ENCODE results near the gene KIF25. TPM values are rescaled to one million over a fixed set of nuclear protein-coding genes. Genes with fewer than 3 reads are reported as not detected.

KIF25 gene, protein sequence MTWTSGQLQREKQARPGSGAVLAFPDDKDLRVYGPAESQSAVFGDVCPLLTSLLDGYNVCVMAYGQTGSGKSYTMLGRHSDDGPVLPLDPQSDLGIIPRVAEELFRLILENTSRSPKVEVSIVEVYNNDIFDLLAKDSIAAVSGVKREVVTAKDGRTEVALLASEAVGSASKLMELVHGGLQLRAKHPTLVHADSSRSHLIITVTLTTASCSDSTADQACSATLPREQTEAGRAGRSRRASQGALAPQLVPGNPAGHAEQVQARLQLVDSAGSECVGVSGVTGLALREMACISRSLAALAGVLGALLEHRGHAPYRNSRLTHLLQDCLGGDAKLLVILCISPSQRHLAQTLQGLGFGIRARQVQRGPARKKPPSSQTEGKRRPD
- total RNA-seq, result under 1 TPM in 1 of 2 donors, not detected in 1; 0.72 TPM
- under 1 TPM in 1 of 2 donors, not detected in 1; 0.79 TPM for polyA plus RNA-seq
- long read RNA-seq, donor 1, result 0 reads
- long read RNA-seq, donor 2, result 0 reads

DNA sequence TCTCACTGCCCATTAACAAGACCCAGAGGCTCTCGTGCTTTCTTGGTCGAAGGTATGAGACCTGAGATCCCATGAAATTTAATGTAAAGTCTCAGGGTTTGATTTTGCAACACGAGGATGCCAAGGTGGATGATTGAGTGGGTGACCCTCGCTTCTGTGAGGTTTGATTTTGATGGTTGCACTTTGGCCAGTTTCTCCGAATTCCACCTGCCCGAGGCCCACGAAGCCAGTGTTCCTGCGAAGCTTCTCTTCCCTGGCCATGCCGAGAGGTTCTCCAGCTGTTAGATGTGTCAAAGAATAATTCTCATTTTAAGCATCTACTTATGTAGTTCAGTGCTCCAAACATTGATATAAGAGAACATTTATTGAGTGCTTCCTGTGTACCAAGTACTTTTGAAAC lies at the start of gene KIF25:
TSS of gene KIF25 (plus strand) at position 30 of the 400 bp plus-strand sequence. CDS start 31,915 bp downstream, outside the sequence.
- H3K27ac ChIP-seq (ENCODE audit: low read depth in 1 of 2, low read length in 2 of 2), result no peak within 1 kb of the TSS
- WGBS, 2 donors, result 66 to 81% methylated on average over 9 of the region's 9 CpGs
- H3K36me3 ChIP-seq (ENCODE audit: control insufficient read depth in 1 of 2, insufficient read depth in 2 of 2, low read length in 1 of 2), result no peaks in the 10 kb centered on the region
- H3K4me1 ChIP-seq (ENCODE audit: control insufficient read depth in 1 of 2, insufficient read depth in 2 of 2, low read length in 2 of 2), result no peaks in the 10 kb centered on the region
- no peak within 1 kb of the TSS for H3K4me3 ChIP-seq (ENCODE audit: low read length in 2 of 2)
- ATAC-seq (ENCODE audit: low FRiP score) (no peak), DNase-seq (no peak)
- H3K9me3 ChIP-seq (ENCODE audit: control insufficient read depth, low read length), result no peaks in the 10 kb centered on the region
- H3K27me3 ChIP-seq (ENCODE audit: control insufficient read depth in 1 of 2, insufficient read depth in 2 of 2, low read length in 1 of 2), result no peaks in the 10 kb centered on the region
- intact Hi-C loops (cut with DNase I), result no loop called here

DNA sequence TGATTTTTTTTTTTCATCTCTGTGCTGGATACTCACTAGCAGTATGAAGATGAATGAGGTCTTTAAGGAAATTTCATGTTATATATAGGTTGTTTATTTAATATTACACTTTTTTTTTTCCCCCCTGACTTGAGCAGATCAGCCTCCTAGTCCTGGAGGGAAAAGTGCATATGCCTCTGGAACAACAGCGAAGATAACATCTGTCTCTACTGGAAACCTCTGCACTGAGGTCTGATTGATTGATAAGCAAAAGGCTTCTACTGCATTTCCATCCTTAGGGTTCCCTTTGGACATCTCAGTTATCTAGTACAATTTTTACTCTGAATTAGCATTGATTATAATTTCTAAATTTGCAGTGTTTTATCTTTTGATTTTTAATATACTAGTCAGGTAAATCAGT lies 49.8 kb upstream of the KIF25 start:
- Histone ChIP-seq H3K27me3 (ENCODE audit: control insufficient read depth in 1 of 2, insufficient read depth in 2 of 2, low read length in 1 of 2) (no peaks in the 10 kb centered on the region), H3K36me3 (ENCODE audit: control insufficient read depth in 1 of 2, insufficient read depth in 2 of 2, low read length in 1 of 2) (peaks cover 0 to 19% of the 10 kb centered on the region in 2 donors), H3K27ac (ENCODE audit: low read depth in 1 of 2, low read length in 2 of 2) (no peak overlapping the region), H3K9me3 (ENCODE audit: control insufficient read depth, low read length) (no peaks in the 10 kb centered on the region), H3K4me1 (ENCODE audit: control insufficient read depth in 1 of 2, insufficient read depth in 2 of 2, low read length in 2 of 2) (no peaks in the 10 kb centered on the region), H3K4me3 (ENCODE audit: low read length in 2 of 2) (no peak overlapping the region)
- intact Hi-C loops (cut with DNase I), result no loop called here
- DNase-seq, result no peak
- no peak for ATAC-seq (ENCODE audit: low FRiP score)
- 93% methylated on average over 1 of the region's 1 CpG for WGBS, 2 donors

DNA sequence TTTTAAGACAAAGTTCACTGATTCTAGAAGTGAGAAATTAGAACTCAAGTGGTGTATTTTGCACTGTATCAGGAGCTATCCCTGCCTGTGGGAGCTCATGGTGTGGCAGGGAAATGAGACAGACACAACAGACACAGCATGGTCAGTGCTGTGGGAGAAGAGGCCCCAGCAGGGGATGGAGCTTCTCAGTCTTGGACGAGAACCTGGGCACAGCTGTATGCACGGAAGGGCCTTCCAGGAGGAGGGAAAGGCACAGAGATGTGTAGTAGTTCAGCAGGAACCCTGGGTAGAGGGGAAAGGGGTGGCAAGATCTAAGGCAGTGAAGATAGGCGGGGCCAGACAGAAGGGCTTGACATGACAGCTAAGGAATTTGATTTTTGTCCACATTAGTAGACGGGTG lies 48.8 kb upstream of the KIF25 start:
- peaks cover 0 to 15% of the 10 kb centered on the region in 2 donors for H3K36me3 ChIP-seq (ENCODE audit: control insufficient read depth in 1 of 2, insufficient read depth in 2 of 2, low read length in 1 of 2)
- ATAC-seq (ENCODE audit: low FRiP score), result no peak

DNA sequence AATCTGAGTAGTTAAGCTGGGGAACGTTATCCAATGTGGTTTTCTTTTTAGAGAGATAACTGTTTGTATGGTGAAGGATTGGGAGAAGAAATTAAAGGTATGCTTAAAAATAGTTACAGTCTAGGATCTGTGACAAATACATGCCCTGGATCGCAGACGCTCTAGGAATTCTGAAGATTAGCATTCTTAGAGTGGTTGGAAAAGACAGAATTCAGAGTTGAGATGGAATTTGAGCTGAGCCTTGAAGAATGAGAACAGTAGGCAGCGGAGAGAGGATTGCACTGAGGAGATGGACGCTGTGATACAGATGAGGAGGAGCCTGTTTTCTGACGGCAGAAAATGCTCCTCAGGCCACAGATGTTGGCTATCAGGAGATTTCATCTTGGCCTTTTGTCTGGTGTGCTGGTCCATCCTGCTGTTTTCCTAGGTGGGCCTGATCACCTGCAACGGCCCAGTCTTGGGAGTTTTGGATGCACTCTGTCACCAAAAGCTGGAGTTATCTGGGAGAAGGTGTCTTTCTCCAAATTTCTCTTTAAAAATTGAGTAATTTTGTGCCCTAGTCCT lies 48.3 kb upstream of the KIF25 start:
- H3K4me3 ChIP-seq (ENCODE audit: low read length in 2 of 2), result no peak overlapping the region
- H3K27me3 ChIP-seq (ENCODE audit: control insufficient read depth in 1 of 2, insufficient read depth in 2 of 2, low read length in 1 of 2), result no peaks in the 10 kb centered on the region
- H3K27ac ChIP-seq (ENCODE audit: low read depth in 1 of 2, low read length in 2 of 2), result no peak overlapping the region
- intact Hi-C loops (cut with DNase I), result no loop called here
- DNase-seq (no peak), ATAC-seq (ENCODE audit: low FRiP score) (no peak)
- H3K4me1 ChIP-seq (ENCODE audit: control insufficient read depth in 1 of 2, insufficient read depth in 2 of 2, low read length in 2 of 2), result no peaks in the 10 kb centered on the region
- WGBS, 2 donors, result 72 to 76% methylated on average over 7 of the region's 7 CpGs
- peaks cover 0 to 15% of the 10 kb centered on the region in 2 donors for H3K36me3 ChIP-seq (ENCODE audit: control insufficient read depth in 1 of 2, insufficient read depth in 2 of 2, low read length in 1 of 2)
- no peaks in the 10 kb centered on the region for H3K9me3 ChIP-seq (ENCODE audit: control insufficient read depth, low read length)

More for the DNA sequence above, 48.8 kb upstream of the KIF25 start:
- intact Hi-C loops (cut with DNase I), result no loop called here
- no peak overlapping the region for H3K27ac ChIP-seq (ENCODE audit: low read depth in 1 of 2, low read length in 2 of 2)
- no peak overlapping the region for H3K4me3 ChIP-seq (ENCODE audit: low read length in 2 of 2)
- WGBS, 2 donors, result 77 to 78% methylated on average over 4 of the region's 4 CpGs
- no peaks in the 10 kb centered on the region for H3K27me3 ChIP-seq (ENCODE audit: control insufficient read depth in 1 of 2, insufficient read depth in 2 of 2, low read length in 1 of 2)
- no peaks in the 10 kb centered on the region for H3K4me1 ChIP-seq (ENCODE audit: control insufficient read depth in 1 of 2, insufficient read depth in 2 of 2, low read length in 2 of 2)
- no peak for DNase-seq
- H3K9me3 ChIP-seq (ENCODE audit: control insufficient read depth, low read length), result no peaks in the 10 kb centered on the region

DNA sequence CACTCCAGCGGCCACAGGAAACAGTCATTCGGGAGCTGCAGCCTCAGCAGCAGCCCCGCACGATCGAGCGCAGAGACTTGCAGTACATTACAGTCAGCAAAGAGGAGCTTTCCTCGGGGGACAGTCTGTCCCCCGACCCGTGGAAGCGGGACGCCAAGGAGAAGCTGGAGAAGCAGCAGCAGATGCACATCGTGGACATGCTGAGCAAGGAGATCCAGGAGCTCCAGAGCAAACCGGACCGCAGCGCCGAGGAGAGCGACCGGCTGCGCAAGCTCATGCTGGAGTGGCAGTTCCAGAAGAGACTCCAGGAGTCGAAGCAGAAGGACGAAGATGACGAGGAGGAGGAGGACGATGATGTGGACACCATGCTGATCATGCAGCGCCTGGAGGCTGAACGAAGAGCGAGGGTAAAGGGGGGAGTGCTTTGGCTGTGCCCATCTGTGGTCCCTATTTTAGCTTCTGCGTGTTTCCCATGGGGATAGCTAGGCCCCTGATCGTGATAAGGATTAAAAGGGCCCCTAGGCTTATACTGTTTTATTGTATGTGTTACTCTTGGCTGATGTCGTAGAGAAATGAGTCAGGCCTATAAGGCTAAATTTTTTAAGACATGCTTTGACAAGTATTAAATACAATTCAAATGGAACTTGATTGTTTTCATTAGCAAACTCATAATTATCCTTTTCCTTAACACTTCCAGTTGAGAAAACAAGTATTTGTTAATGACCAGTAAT lies 45.5 kb upstream of the KIF25 start:
- DNase-seq (no peak), ATAC-seq (ENCODE audit: low FRiP score) (no peak)
- Histone ChIP-seq H3K9me3 (ENCODE audit: control insufficient read depth, low read length) (no peaks in the 10 kb centered on the region), H3K27ac (ENCODE audit: low read depth in 1 of 2, low read length in 2 of 2) (no peak overlapping the region), H3K4me1 (ENCODE audit: control insufficient read depth in 1 of 2, insufficient read depth in 2 of 2, low read length in 2 of 2) (no peaks in the 10 kb centered on the region), H3K4me3 (ENCODE audit: low read length in 2 of 2) (no peak overlapping the region), H3K36me3 (ENCODE audit: control insufficient read depth in 1 of 2, insufficient read depth in 2 of 2, low read length in 1 of 2) (peaks cover 0 to 14% of the 10 kb centered on the region in 2 donors), H3K27me3 (ENCODE audit: control insufficient read depth in 1 of 2, insufficient read depth in 2 of 2, low read length in 1 of 2) (no peaks in the 10 kb centered on the region)
- 84 to 87% methylated on average over 29 of the region's 29 CpGs for WGBS, 2 donors
- intact Hi-C loops (cut with DNase I), result no loop called here

DNA sequence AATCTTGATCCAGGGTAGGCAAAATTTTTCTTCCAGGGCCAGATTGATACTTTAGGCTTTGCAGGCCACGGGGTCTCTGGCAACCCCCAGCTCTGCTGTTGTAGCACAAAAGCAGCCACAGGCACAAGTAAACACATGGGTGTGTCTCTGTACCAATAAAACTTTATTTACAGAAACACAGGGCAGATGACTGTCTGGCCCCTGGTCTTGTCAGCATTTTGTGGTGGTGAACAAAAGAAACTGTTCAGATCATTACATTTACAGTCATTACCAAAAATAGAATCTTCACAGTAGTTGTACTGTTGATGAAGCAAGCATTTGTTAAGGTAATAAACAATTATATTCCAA lies 45.0 kb upstream of the KIF25 start:
- no peaks in the 10 kb centered on the region for H3K4me1 ChIP-seq (ENCODE audit: control insufficient read depth in 1 of 2, insufficient read depth in 2 of 2, low read length in 2 of 2)
- WGBS, 2 donors, result 92 to 97% methylated on average over 1 of the region's 1 CpG
- peaks cover 0 to 14% of the 10 kb centered on the region in 2 donors for H3K36me3 ChIP-seq (ENCODE audit: control insufficient read depth in 1 of 2, insufficient read depth in 2 of 2, low read length in 1 of 2)
- intact Hi-C loops (cut with DNase I), result no loop called here
- H3K27me3 ChIP-seq (ENCODE audit: control insufficient read depth in 1 of 2, insufficient read depth in 2 of 2, low read length in 1 of 2), result no peaks in the 10 kb centered on the region
- H3K27ac ChIP-seq (ENCODE audit: low read depth in 1 of 2, low read length in 2 of 2), result no peak overlapping the region
- H3K9me3 ChIP-seq (ENCODE audit: control insufficient read depth, low read length), result no peaks in the 10 kb centered on the region
- no peak overlapping the region for H3K4me3 ChIP-seq (ENCODE audit: low read length in 2 of 2)
- DNase-seq (no peak), ATAC-seq (ENCODE audit: low FRiP score) (no peak)

DNA sequence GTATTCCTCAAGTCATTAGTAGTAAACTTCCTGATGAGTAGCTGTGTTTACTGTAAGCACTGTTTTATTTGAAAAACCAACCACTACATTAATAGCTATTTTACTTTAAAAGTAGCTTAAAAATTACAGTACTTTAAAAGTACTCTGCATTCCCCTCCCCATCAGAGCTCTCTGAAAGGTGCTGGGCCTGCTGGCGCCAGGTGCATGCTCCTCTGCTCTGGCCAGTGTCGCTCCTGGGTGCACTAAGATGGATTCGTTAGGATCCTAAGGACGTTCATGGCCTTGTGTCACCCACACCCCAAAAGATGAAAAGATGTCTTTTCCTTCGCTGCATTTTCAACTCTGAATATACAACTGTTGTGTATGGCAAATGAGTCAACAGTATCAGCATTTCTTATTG lies 43.9 kb upstream of the KIF25 start:
- WGBS, 2 donors, result 93 to 95% methylated on average over 5 of the region's 5 CpGs
- peaks cover under 1 to 12% of the 10 kb centered on the region in 2 donors for H3K36me3 ChIP-seq (ENCODE audit: control insufficient read depth in 1 of 2, insufficient read depth in 2 of 2, low read length in 1 of 2)
- intact Hi-C loops (cut with DNase I), result no loop called here
- H3K4me1 ChIP-seq (ENCODE audit: control insufficient read depth in 1 of 2, insufficient read depth in 2 of 2, low read length in 2 of 2), result no peaks in the 10 kb centered on the region
- H3K27me3 ChIP-seq (ENCODE audit: control insufficient read depth in 1 of 2, insufficient read depth in 2 of 2, low read length in 1 of 2), result no peaks in the 10 kb centered on the region
- no peak overlapping the region for H3K4me3 ChIP-seq (ENCODE audit: low read length in 2 of 2)
- no peaks in the 10 kb centered on the region for H3K9me3 ChIP-seq (ENCODE audit: control insufficient read depth, low read length)
- ATAC-seq (ENCODE audit: low FRiP score), result no peak
- H3K27ac ChIP-seq (ENCODE audit: low read depth in 1 of 2, low read length in 2 of 2), result no peak overlapping the region
- no peak for DNase-seq

DNA sequence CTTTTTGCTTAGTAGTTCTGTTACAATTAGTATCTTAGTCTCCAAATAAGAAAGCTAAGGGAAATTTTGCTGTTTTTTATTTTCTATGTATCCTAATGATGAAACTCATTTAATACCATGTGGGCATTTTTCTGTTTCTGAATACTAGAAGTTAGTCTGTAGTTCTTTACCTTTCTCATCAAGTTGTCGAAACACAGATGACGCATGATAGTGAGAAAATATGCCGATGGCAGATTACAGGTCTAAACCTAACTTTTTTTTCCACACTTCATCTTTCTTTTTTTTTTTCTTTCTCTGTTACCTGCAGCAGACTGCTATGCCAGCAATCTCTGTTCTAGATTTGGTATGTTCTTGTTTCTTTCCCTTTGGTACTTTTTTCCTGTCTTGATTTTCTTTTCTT lies 43.3 kb upstream of the KIF25 start:
- H3K4me3 ChIP-seq (ENCODE audit: low read length in 2 of 2), result no peak overlapping the region
- whole genome bisulfite sequencing, 2 donors, result 96% methylated on average over 3 of the region's 3 CpGs
- no peaks in the 10 kb centered on the region for H3K4me1 ChIP-seq (ENCODE audit: control insufficient read depth in 1 of 2, insufficient read depth in 2 of 2, low read length in 2 of 2)
- no peaks in the 10 kb centered on the region for H3K27me3 ChIP-seq (ENCODE audit: control insufficient read depth in 1 of 2, insufficient read depth in 2 of 2, low read length in 1 of 2)
- intact Hi-C loops (cut with DNase I), result no loop called here
- DNase-seq (no peak), ATAC-seq (ENCODE audit: low FRiP score) (no peak)
- H3K9me3 ChIP-seq (ENCODE audit: control insufficient read depth, low read length), result no peaks in the 10 kb centered on the region
- H3K36me3 ChIP-seq (ENCODE audit: control insufficient read depth in 1 of 2, insufficient read depth in 2 of 2, low read length in 1 of 2), result peaks cover 2 to 9% of the 10 kb centered on the region in 2 donors
- H3K27ac ChIP-seq (ENCODE audit: low read depth in 1 of 2, low read length in 2 of 2), result no peak overlapping the region
